ENCODE data around the gene FAM118A. TPM values are rescaled to one million over a fixed set of nuclear protein-coding genes. Genes with fewer than 3 reads are reported as not detected.

Gene FAM118A
- total and polyA plus RNA-seq, 2 of the 8 experiments (the other 6 are each of a cell fraction or from before 2014, with no cell fraction given), result 8.5 to 18.6 TPM

DNA sequence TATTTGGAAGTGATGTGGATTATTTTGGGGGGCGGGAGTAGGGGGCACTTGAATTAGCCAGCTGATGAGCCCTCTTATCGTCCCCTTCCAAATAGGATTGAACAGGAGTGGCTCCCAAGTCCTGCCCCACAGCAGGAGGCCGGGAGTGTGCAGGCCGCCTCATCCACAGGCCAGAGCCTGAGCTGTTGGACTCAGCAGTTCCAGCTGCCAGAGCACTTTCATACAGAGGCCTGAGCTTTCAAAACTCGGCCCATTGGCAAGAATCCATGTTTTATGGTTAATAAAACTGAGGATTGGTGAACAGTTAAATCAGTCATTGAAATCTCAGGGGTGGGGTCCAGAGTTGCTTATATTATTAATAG lies 9.6 kb downstream of the FAM118A start:
- DNase-seq (ENCODE audit: low read depth in 1 of 2, low spot score in 2 of 2) (no peak), FAIRE-seq (no peak)
- H3K23me2 ChIP-seq (ENCODE audit: low read depth, low read length), result no peaks in the 10 kb centered on the region
- no peak overlapping the region for H2BK12ac ChIP-seq (ENCODE audit: low read depth, low read length)
- H3K27me3 ChIP-seq (replicated peaks in 1 of 4; ENCODE audit: control insufficient read depth in 3 of 4, extremely low read depth in 1 of 4, insufficient read depth in 3 of 4, low read length in 3 of 4), result no peaks in the 10 kb centered on the region
- CTCF ChIA-PET (ENCODE audit: partially characterized antibody), result interaction anchor here (1.0 to 1.3 kb wide), 3 partner anchors 14 to 152 kb away, joined by 3 to 5 read pairs (median 3); no protein-coding TSS in a partner anchor
- H3K18ac ChIP-seq (ENCODE audit: extremely low read depth, low read length), result no peak overlapping the region
- H3K9ac ChIP-seq (replicated peaks in 1 of 4; ENCODE audit: extremely low read depth in 1 of 4, low read depth in 3 of 4, low read length in 3 of 4), result no peak overlapping the region
- H4K20me1 ChIP-seq (replicated peaks in 1 of 2; ENCODE audit: control insufficient read depth in 1 of 2, insufficient read depth in 2 of 2, low read length in 2 of 2), result peaks cover 0 to 12% of the 10 kb centered on the region in 2 experiments
- WGBS, 2 experiments (ENCODE audit: extremely low coverage in 1 of 2, insufficient coverage in 1 of 2, insufficient read length in 1 of 2, insufficient replicate concordance in 2 of 2, low coverage in 1 of 2, low lambda C conversion rate in 2 of 2, missing lambda C conversion rate in 1 of 2), result 80% methylated on average over 5 of the region's 5 CpGs; no CpG with 5 or more reads in 1 of the 2 experiments
- H3K36me3 ChIP-seq (ENCODE audit: control insufficient read depth in 2 of 4, insufficient read depth in 4 of 4, low read length in 3 of 4), result peaks cover 0 to 10% (median 5%) of the 10 kb centered on the region in 4 experiments; a peak in 4 of 8 replicates
- no peak overlapping the region for H3K4ac ChIP-seq (replicated peaks; ENCODE audit: insufficient read length, low read depth, low read length)
- no peak overlapping the region for H2BK5ac ChIP-seq (ENCODE audit: low read depth, low read length)
- no peak overlapping the region for H3K56ac ChIP-seq (replicated peaks; ENCODE audit: insufficient read length, low read depth, low read length)
- no peak overlapping the region for H4K91ac ChIP-seq (replicated peaks; ENCODE audit: insufficient read length, low read length)
- H2BK15ac ChIP-seq (ENCODE audit: low read length), result no peak overlapping the region
- no peak overlapping the region for H3K27ac ChIP-seq (ENCODE audit: low read depth, low read length)
- H3K4me2 ChIP-seq (ENCODE audit: insufficient read depth in 1 of 2, low read depth in 2 of 2, low read length in 2 of 2), result no peak overlapping the region
- peaks cover 0 to 49% of the 10 kb centered on the region in 2 experiments; a peak in 3 of 4 replicates for H3K79me2 ChIP-seq (ENCODE audit: control insufficient read depth in 1 of 2, insufficient read depth in 2 of 2, low read length in 2 of 2)
- H3K9me3 ChIP-seq (ENCODE audit: insufficient read depth in 2 of 2, low read depth in 1 of 2, low read length in 1 of 2), result no peaks in the 10 kb centered on the region
- no peak overlapping the region for H2AFZ ChIP-seq (ENCODE audit: low read length)
- H3K4me1 ChIP-seq (replicated peaks in 1 of 4; ENCODE audit: control insufficient read depth in 3 of 4, insufficient read depth in 4 of 4, low read length in 3 of 4), result no peaks in the 10 kb centered on the region; a peak in 3 of 7 replicates
- H4K8ac ChIP-seq (ENCODE audit: extremely low read depth, insufficient read depth, low read length), result no peak overlapping the region; the same call in 1 of the 2 replicates
- no peak overlapping the region for H2AK5ac ChIP-seq (ENCODE audit: low read depth, low read length)
- POLR2A ChIA-PET (ENCODE audit: partially characterized antibody), result no interaction called here
- no peak overlapping the region for H3K14ac ChIP-seq (ENCODE audit: insufficient read length)
- no peak overlapping the region for H4K5ac ChIP-seq (ENCODE audit: insufficient read length, low read depth, low read length)
- no peak for TF ChIP-seq RXRA (IDR thresholded peaks at IDR 0.05; ENCODE audit: insufficient read depth, low read depth, low read length)
- TF ChIP-seq, protein P1, sequence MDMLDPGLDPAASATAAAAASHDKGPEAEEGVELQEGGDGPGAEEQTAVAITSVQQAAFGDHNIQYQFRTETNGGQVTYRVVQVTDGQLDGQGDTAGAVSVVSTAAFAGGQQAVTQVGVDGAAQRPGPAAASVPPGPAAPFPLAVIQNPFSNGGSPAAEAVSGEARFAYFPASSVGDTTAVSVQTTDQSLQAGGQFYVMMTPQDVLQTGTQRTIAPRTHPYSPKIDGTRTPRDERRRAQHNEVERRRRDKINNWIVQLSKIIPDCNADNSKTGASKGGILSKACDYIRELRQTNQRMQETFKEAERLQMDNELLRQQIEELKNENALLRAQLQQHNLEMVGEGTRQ (IDR thresholded peaks at IDR 0.05; ENCODE audit: low read length), result no peak
- no peak for TF ChIP-seq CHD2 (IDR thresholded peaks at IDR 0.05; ENCODE audit: low read length)
- TF ChIP-seq POU5F1 (IDR thresholded peaks at IDR 0.05; ENCODE audit: low read depth, low read length), result no peak
- H2BK120ac ChIP-seq (replicated peaks; ENCODE audit: low read depth, low read length), result no peak overlapping the region
- H3K79me1 ChIP-seq (ENCODE audit: low read depth, low read length), result peaks cover 8% of the 10 kb centered on the region
- no peak overlapping the region for H3K4me3 ChIP-seq (ENCODE audit: extremely low read depth in 1 of 4, insufficient read depth in 2 of 4, low read depth in 3 of 4, low read length in 4 of 4)
- no peak overlapping the region for H3K23ac ChIP-seq (ENCODE audit: insufficient read length)
- no peak overlapping the region for H2BK20ac ChIP-seq (ENCODE audit: low read length)
